Hematopoietic multipotent progenitor cell treated with erythropoietin and hydrocortisone succinate and interleukin-3 and kit ligand, for 17 days (in vitro differentiated cells): ENCODE measurements around the gene SLAMF9.

Experiments used
- DNase-seq: peaks from one replicate; pipeline ENCODE4 v3.0.0-alpha.2; 2015; ENCODE audit warnings: low spot score

Gene SLAMF9

DNA sequence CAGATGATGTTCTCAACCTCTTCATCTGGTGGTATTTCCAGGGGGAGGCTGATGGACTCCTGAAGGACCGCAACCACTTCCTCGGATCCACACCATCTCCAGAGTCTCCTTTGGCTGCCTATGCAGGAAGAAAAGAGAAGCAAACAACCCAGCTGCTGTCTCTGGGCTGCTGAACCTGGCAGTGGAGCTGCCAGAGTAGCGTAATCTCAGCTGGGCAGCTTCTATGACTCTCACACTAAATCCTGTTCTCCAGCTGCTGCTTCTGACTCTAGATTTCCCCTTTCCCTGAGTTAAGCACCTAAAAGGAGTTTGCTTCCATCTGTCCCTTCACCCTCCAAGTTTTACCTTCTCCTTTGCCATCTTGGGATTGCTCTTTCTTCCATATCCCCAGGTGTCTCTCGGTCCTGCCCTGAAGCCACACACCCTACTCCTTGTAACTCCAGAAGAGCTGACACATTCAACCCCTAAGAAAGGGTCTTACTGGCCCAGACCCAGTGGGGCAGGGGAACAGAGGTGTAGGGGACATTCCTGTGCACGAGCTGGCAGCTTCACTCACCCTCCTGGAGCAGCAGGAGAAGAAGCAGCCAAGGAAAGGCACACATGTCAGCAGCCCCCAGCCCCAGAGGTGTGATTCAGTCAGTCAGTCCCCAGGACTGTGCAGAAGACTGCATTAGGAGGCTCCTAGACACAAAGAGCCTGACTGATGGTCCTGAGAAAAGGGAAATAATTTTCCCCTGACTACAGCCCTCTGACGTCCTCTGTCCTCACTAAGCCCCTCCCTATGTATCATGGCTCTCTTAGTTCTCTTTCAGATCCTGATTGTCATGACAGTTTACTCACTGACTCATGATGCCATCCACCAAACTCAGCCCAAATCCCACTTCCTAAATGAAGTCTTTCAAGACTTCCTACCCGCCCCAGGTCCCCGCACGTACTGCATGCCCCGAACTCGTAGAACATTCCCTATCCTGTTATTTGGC, at the start of gene SLAMF9:
Gene SLAMF9 (minus strand): TSS at position 702 of the 980 bp plus-strand sequence. CDS start 100 bp downstream, at position 602.
- DNase-seq = no peak

DNA sequence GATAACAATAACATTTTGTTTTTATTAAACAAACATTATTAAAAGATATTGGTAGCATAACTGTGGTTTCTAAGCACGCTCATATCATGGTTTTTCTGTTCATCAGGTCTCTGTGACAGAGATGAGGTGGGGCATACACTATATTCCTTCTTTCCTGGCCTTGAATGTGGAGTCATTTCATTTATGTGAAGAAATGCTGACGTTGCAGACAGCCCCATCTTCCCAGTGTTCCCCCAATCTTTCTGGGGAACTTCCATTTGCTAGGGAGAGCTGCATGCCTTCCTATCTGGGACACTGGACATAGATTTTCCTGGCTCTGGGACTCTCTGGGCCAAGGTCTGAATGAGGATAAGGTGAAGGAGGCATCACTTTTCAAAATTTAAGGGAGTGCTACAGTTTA, 47.4 kb upstream of the SLAMF9 start:
- DNase-seq = no peak

DNA sequence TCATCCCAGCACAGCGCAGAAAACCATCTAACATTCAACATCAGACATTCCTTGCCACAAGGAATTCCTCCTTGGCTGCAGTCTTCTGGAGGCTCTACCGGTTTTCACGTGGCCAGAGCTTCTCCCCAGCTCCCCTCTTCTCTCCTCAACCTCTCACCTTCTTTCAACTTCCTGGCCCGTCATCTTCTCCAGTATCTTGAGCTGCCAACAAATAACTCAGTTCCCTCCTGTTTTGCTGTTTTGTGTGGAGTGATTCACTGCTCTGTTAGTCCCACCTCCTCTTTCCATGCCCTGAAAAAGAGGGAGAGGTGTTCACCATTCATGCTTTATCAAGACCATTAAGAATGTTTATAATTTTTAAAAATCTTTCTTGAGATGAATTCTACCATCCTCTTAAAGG, 45.2 kb upstream of the SLAMF9 start:
- DNase-seq = no peak

DNA sequence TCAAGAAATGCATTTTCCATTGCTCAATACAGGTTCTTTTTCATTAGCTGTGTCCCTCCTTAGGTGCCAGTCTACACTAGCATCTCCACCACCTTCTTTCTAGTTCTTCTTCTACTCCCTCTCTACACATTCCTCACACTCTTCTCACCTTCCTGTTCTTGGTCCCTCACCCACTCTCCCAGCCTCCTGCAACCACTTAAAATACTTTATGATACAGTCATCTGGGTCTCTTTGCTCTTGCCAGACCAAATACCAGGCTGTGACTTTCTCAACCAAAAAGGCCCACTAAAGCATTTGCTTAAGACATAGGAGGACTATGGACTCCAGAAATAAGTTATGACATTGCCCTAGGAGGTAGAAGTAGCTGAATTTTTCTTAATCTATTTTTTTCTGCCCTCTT, 42.6 kb upstream of the SLAMF9 start:
- no peak for DNase-seq

DNA sequence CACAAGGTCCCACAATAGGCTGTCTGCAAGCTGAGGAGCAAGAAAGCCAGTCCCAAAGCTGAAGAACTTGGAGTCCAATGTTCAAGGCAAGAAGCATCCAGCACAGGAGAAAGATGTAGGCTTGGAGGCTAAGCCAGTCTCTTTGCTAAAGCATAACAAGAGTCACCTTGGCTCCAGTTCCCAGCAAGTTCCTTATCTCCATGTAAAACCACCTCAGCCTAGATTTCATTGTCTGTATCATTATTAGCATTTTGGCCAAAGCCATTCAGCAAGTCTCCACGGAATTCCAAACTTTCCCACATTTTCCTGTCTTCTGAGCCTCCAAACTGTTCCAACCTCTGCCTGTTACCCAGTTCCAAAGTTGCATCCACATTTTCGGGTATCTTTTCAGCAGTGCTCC, 40.9 kb upstream of the SLAMF9 start:
- no peak for DNase-seq

DNA sequence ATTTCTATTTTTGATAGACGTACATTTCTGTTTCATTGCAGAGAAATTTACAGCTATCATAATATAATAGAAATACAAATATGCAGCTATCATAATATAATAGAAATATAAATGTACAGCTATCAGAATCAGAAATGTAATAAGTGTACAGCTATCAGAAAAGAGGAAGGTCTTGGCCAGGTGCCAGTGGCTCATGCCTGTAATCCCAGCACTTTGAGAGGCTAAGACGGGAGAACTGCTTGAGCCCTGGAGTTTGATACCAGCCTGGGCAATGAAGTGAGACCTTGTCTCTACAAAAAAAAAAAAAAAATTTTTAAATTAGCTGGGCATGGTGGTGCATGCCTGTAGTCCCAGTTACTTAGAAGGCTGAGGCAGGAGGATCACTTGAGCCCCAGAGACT, 39.9 kb upstream of the SLAMF9 start:
- no peak for DNase-seq

DNA sequence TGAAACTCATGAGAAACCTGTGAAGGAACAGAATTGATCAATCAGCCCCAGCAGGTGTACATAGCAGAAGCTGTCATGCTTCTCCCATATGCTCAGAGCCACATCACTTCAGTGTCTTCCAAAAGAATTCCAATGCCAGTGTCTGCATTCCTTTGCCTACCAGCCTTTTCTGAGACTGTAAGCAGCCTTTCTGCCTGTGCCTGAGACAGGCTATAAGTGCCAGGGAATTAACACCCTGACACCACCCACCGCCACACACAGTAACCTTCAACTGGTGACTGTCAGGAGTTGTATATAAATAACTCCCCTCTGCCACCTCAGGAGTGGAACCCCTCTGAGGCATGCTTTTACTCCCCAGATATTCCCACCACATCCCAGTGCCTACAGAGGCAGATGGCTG, 38.1 kb upstream of the SLAMF9 start:
- DNase-seq = no peak

DNA sequence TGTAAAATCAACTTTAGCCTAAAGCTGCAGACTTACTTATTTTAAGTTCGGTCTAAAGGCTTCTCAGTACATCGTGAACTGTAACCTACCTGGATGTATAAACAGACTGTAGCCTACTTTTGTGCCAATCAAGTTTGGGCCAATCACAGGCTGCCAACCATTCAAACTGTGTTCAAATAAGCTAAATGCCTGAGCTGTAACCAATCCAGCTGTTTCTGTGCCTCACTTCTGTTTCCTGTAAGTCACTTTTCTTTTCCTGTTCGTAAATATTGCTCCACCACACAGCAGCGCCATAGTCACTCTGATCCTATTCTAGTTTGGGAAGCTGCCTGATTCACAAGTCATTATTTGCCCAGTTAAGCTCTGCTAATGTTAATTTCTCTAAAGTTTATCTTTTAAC, 37.5 kb upstream of the SLAMF9 start:
- no peak for DNase-seq

DNA sequence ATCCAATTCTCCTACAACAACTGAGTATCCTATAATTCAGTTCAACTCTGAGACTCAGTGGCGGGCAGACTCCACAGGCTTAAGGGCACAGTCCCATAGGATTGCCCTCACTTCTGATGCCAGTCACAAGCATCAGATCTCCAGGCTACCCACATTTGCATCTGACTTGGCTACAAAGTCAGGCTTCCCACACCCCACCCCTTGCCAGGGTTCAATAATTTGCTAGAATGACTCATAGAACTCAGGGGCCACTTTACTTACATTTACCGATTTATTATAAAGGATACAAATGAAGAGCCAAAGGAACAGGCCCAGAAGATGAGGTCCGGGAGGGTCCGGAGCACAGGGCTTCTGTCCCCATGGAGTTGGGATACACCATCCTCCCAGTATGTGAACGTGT, 36.0 kb upstream of the SLAMF9 start:
- no peak for DNase-seq

DNA sequence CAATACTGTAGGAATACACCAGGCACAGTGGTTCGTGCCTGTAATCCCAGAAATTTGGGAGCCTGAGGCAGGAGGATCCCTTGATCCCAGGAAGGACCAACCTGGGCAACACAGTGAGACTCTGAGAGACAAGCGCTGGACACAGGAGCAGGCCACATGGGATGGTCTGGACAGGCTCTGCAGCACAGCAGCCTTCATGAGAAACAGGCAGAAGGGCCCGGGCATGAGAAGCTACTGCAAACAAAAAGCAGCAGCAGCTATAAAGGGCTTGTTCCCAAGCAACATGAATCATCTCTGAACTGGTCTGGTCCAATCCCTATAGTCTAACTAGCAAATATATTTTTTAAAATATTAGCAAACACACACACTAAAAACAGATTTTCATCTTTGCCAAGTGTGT, 35.5 kb upstream of the SLAMF9 start:
- no peak for DNase-seq

DNA sequence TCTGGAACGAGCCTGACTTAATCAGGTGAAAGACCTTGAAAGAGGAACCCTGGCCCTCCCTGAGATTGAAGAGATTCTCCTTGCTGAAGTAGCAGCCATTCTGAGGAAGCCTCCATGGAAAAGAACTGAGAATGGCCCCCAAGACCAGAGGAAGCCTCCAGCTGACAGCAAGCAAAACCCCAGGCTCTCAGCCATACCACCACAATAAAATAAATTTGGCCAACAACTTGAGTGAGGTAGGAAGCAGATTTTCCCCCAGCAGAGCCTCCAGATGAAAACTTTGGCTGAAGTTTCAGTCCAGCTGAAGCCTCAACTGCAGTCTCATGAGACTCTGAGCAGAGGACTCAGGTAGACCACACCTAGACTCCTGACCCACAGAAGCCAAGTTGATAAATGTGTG, 34.0 kb upstream of the SLAMF9 start:
- DNase-seq = no peak

DNA sequence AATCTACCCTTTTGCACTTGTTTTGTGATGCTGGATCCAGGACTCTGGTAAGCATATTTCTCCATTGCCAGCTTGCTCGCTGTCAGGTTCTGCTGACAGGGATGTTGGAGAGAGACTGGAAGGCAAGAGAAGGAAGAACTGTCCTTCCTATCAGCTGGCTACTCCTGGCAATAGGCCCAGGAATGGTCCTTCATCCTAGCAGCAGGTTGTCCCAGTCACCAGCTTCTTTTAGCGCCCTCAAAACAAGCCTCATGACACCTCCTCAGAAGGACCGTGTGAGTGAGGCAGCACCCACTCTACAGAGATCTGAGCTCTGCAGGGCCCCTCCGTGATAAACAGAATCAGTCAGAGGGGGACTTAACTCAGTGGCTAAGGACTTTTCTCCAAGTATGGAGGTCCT, 33.1 kb upstream of the SLAMF9 start:
- no peak for DNase-seq

DNA sequence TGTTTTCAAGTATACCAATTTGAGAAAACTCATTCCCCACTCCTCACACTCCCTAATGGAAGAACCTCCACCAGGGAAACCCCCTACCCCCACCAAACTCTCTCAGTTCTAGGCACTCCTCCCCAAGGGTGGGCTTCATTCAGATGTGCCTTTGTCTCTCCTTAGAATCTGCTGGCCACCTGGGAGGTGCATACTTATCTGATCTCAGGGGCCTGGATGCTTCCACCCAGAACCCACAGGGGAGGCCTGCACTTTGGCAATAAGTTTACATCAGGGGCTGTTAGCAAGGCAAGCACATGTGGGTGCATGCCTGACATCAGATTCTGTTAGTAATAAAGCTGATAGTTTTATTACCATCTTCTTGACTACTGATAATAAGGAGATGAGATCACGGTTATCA, 32.5 kb upstream of the SLAMF9 start:
- no peak for DNase-seq

DNA sequence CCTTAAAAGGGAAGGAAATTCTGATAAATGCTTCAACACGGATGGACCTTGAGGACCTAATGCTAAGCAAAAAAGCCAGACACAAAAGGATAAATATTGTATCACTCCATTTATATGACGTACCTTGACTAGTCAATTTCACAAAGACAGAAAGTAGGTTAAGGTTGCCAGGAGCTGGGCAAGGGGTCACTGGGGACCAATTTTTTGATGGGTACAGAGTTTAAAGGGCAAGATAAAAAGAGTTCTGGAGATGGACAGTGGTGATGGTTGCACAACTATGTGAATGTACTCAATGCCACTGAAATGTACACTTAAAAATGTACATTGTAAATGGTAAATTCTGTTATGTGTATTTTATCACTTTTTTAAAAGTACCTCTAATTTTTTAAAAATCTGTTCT, 32.1 kb upstream of the SLAMF9 start:
- no peak for DNase-seq

DNA sequence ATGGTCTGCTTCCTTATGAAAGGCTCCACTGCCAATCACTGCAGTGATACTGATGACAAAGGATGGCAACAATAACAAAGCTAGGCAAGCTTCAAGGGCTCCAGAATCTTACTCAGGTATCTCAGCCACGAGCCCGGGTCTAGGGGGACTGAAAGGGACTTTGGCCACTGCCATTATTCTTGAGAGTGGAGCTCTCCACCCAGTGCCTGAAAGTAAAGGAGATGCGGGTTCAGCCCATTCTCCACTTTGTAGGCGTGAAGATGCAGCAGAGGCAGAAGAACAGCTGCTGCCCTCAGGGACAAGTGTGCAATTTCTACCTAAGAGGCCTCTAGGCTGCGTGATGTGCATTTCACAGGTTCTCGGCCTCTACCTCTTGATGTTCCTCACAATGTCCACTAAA, 31.4 kb upstream of the SLAMF9 start:
- DNase-seq = no peak

DNA sequence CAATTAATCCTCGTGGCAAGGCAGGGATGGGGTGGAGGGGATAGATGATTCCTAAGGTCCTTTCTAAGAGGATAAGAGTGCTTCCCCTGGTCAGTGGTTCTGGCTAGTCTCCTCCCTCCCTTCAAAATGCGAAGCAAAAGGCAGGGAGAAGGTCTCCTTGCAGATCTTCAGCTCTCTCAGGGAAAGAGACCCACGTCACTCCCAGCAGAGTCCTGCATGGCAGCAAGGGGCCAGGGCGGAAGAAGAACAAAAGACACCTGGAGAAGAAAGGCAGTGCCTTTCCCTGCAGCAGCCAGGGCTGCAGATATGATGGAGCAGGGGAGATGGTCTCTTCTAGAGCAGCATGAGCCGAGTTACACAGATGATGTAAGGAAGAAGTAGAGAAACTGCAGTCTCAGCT, 29.6 kb upstream of the SLAMF9 start:
- no peak for DNase-seq

DNA sequence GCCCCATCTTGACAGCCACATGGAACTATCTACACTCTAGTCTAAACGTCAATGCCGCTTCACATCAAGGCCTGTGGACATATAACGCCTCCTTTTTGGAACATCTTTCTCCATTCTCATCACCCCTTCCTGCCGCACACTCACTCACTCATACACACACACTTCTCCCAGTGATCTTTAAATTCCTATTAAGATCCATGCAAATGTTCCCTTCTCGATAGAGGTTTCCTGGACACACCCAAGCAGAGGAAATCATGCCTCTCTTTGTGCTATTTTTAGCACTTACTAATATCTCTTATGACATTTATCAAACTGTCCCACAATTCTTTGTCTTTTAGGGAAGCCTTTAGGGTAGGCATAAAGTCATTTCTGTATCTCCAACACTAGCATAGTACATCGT, 28.2 kb upstream of the SLAMF9 start:
- DNase-seq = no peak

DNA sequence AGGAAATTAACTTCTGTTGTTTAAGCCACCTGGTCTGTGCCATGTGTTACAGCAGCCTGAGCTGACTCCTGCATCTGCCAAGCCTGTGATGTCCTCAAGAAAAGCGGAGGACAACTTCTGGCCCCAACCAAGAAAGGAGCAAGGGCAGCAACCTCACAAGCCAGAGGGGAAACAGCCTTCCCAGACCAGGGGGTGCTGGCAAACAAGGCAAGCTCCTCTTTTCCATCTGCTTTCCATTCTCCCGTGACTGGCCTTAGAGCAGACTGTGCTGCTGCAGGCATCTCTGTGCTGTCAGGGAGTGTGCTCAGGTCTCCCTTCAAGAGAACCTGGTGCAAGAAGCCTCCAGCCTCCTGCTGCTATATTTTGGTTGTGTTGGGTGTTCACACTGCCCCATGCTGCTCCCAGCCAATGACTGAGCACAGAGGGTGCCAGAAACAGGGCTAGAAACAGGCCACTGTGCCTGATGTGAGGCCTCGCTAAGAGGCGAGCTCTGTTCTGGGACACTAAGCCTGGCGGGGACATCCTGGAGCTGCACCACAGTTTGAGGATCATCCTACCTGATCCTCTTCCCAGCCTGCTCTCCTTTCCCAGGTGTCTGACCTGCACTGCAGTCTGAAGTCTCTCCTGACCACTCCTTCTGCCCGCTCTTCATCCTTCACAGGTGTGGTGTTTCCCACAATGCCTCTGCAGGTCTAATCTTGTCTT, 27.5 kb upstream of the SLAMF9 start:
- no peak for DNase-seq

DNA sequence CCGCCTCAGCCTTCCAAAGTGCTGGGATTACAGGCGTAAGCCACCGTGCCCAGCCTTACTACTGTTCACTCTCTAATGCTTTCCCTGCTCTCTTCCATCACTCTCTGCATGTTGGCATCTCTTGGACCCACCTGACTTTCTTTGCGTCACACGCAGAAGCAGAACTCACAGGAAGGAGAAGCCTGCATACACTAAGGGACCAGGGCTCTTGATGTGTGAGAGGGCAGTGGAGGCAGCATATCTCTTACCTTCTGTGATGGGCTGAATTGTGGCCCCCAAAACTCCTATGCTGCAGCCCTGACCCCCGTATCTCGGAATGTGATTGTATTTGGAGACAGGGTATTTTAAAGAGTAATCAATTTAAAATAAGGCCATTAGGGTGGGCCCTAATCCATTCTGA, 26.7 kb upstream of the SLAMF9 start:
- DNase-seq = no peak

DNA sequence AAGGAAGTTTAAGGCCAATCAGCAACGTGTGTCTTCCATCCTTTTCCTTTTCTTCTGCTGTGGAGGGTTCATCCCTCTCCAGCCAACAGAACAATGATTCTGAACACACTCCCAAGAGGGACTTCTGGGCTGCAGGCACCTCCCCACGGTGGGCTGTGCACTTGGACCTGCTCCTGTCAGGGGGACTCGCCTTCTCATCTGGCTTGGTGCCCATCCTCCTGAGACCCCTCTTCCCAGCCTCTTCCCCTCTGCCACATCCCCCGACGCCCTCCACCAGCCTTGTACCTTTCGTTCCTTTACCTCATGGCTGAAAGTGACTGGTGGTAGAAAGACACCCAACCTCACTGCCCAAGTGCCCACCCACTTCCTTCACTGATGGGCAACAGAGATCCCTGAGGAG, 26.0 kb upstream of the SLAMF9 start:
- DNase-seq = no peak

DNA sequence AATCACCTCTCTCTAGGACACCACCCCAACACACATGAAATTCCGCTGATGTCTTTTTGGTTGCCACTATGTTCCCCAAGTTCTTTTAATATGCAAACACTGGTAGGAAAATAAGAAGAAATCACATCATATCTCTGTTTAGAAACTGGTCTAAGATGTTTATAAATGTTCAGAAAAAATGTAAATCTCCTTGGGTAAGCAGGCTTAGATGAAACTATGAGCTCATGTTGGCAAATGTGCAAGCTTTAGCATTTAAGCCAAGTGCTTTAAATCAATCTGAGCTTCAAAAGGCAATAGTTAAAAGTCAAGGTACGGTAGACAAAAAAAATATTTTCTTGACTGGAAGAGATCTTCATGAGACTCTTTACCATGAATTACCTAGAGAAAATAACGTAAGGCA, 25.2 kb upstream of the SLAMF9 start:
- no peak for DNase-seq

DNA sequence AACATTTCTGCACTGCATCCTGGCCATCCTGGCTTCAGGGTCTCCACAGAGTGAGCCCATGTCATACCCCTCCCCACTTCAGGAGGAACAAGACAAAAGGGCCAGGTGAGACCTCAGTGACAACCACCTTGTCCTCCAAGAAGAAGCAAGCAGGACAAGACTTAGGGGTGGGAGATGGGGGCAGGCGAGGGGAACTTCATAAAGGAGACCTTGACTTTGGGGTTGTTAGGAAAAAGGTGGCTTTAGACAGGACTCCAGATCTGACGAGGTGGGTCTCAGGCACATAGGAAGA, 24.0 kb upstream of the SLAMF9 start:
- no peak for DNase-seq

DNA sequence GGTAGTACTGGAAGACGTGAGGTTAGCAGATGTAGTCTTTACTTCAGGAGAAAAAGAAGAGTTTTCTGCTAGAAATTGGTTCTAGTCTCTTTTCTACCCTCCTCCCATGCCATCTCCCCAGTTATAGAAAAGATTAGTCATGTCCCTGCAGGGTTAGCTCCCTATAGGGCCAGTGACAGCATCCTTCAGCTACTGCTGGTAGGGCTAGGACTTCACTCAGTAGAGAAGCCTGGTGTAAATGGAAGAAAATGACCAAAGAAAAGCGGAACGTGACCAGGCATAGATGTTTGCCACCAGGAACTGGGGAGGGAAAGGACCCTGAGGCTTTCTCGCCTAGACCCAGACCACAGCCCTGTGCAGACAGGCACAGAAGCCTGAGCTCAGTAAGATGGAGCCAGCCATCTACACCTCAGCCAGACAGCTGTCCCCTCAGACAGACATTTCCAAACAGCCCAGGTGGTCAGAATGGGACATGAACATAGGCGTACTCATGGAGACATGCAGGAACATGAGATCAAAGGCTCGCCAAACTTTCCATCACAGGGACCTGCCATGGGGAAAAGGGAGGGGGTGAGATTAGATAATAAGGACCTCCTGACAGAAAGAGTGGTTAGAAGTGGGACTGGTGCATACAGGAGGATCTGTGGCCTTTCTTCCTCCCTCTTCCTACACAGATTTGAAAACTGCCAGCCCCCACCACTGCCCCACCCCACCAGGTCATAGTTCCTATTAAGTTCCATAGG, 23.5 kb upstream of the SLAMF9 start:
- DNase-seq = no peak
